ENCODE results near the gene SMC6. TPM values are rescaled to one million over a fixed set of nuclear protein-coding genes. Genes with fewer than 3 reads are reported as not detected.

SMC6 gene
- total RNA-seq, 1 experiment from 2014 or later, result 40.3 TPM

DNA sequence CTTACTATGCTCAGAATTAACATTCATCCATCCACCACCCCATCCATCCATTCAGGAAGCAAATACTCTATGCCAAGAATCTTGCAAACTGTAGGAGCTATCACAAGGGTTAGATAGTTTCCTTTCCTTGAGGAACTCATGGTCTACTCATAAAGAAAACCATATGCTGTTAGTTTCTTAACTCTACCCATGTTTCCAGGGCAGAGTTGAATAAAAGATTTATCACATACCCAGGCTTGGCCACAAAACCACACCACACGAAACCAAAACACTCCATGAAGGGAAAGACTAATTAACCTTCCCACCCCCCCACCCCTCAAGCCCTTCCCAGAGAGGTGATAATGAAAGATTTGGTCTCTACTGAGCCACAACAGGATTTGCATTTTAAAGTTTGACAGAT lies 38.9 kb upstream of the SMC6 start:
- H4K91ac ChIP-seq (ENCODE audit: insufficient read length, low read depth, low read length), result no peak overlapping the region
- no peak overlapping the region for H3K9ac ChIP-seq (ENCODE audit: extremely low read depth, insufficient read length, low read length)
- no peak overlapping the region for H3K18ac ChIP-seq (ENCODE audit: insufficient read length, low read depth, low read length)
- H3K27me3 ChIP-seq (ENCODE audit: insufficient read depth, low read length), result no peaks in the 10 kb centered on the region
- H2AK5ac ChIP-seq (ENCODE audit: insufficient read length, low read length), result no peak overlapping the region
- peaks cover 2 to 5% of the 10 kb centered on the region in 2 experiments; a peak in 3 of 4 replicates for H3K4me1 Mint-ChIP-seq
- H4K5ac ChIP-seq (ENCODE audit: insufficient read length, low read depth, low read length), result no peak overlapping the region
- H3K23ac ChIP-seq (ENCODE audit: insufficient read length, low read depth, low read length), result no peak overlapping the region
- no peaks in the 10 kb centered on the region for H3K79me2 ChIP-seq (ENCODE audit: insufficient read depth, low read length)
- H3K4ac ChIP-seq (ENCODE audit: low read depth, low read length), result no peak overlapping the region
- no peaks in the 10 kb centered on the region for H3K79me1 ChIP-seq (ENCODE audit: insufficient read depth, low read depth, low read length, poor library complexity, severe bottlenecking)
- no peaks in the 10 kb centered on the region for H3K9me3 Mint-ChIP-seq
- no peaks in the 10 kb centered on the region for H3K9me3 ChIP-seq (ENCODE audit: control insufficient read depth, low read depth, low read length)
- WGBS (ENCODE audit: extremely low coverage, insufficient read length, low lambda C conversion rate), result no CpG with 5 or more reads among the region's 1 CpG
- H2BK5ac ChIP-seq (ENCODE audit: insufficient read length, low read length), result no peak overlapping the region
- TF ChIP-seq CTCF (conservative IDR thresholded peaks at IDR 0.05), result no peak
- no peak overlapping the region for H3T11ph ChIP-seq (ENCODE audit: low read length)
- no peaks in the 10 kb centered on the region for H3K23me2 ChIP-seq (ENCODE audit: insufficient read length, low read depth, low read length, poor library complexity, severe bottlenecking)
- no peak for DNase-seq
- H3K56ac ChIP-seq (ENCODE audit: insufficient read length, low read depth, low read length), result no peak overlapping the region
- H2BK20ac ChIP-seq (ENCODE audit: low read depth, low read length, poor library complexity, severe bottlenecking), result no peak overlapping the region
- H2BK15ac ChIP-seq (ENCODE audit: low read depth, low read length), result no peak overlapping the region
- H4K20me1 ChIP-seq (ENCODE audit: control insufficient read depth, insufficient read depth, insufficient read length), result no peaks in the 10 kb centered on the region
- no peak overlapping the region for H3K4me3 Mint-ChIP-seq
- H3K27me3 Mint-ChIP-seq (ENCODE audit: low read depth), result peaks cover 12% of the 10 kb centered on the region
- no peak overlapping the region for H2BK12ac ChIP-seq (ENCODE audit: insufficient read length, low read depth, low read length)
- no peaks in the 10 kb centered on the region for H3K36me3 Mint-ChIP-seq (ENCODE audit: insufficient read depth in 1 of 3, low read depth in 3 of 3)
- H2AFZ ChIP-seq (ENCODE audit: low read length), result no peak overlapping the region
- no peak overlapping the region for H3K27ac ChIP-seq (ENCODE audit: insufficient read length, low read depth, low read length)
- H2BK120ac ChIP-seq (ENCODE audit: low read depth, low read length, poor library complexity, severe bottlenecking), result no peak overlapping the region
- H3K14ac ChIP-seq (ENCODE audit: insufficient read depth, low read length), result no peak overlapping the region
- H4K8ac ChIP-seq (replicated peaks; ENCODE audit: insufficient read length, low read depth, low read length), result no peak overlapping the region
- no peaks in the 10 kb centered on the region for H3K4me1 ChIP-seq (ENCODE audit: insufficient read depth, low read length)
- H3K27ac Mint-ChIP-seq, result no peak overlapping the region
- no peak overlapping the region for H3K4me2 ChIP-seq (ENCODE audit: insufficient read depth, insufficient read length, low read length)
